H1 (cell line): ENCODE results near the gene ZNF362. TPM values are rescaled to one million over a fixed set of nuclear protein-coding genes. Genes with fewer than 3 reads are reported as not detected.

Source experiments
- CTCF ChIA-PET: fragments of 300-600 bp; sonication (Branson Sonifier 250); formaldehyde crosslinking; loops from one replicate; lab custom pipeline; 2021; ENCODE audit not compliant: partially characterized antibody; lab: Charles Lee
- POLR2A ChIA-PET: fragments of 300-600 bp; sonication (Branson Sonifier 250); formaldehyde crosslinking; loops from one replicate; lab custom pipeline; 2021; ENCODE audit warnings: inconsistent platforms; ENCODE audit not compliant: partially characterized antibody; lab: Charles Lee
- DNase-seq, 2 experiments: peaks; one replicate each; pipeline versions ENCODE4 v3.0.0 to v3.0.0-alpha.2; 2010 to 2022; ENCODE audit warnings: low spot score in 2 of 2, low read depth in 1 of 2, mixed read lengths in 1 of 2
- FAIRE-seq: peaks from 2 replicates; lab custom pipeline; 2011; peaks lifted over from hg19 to GRCh38; lab: Jason Lieb, UNC
- H2AFZ ChIP-seq: 2 replicates; pipeline ENCODE4 v1.8.1; 2012; ENCODE audit warnings: low read length, inconsistent platforms
- H2AK5ac ChIP-seq: 2 replicates; pipeline ENCODE4 v1.6.1; 2013; ENCODE audit warnings: low read depth, low read length
- H2BK120ac ChIP-seq: replicated peaks from 2 replicates; pipeline ENCODE3; 2013; ENCODE audit warnings: low read depth, low read length, inconsistent platforms
- H2BK12ac ChIP-seq: 2 replicates; pipeline ENCODE4 v1.6.1; 2013; ENCODE audit warnings: low read depth, low read length
- H2BK15ac ChIP-seq: 2 replicates; pipeline ENCODE4 v1.6.1; 2013; ENCODE audit warnings: low read length
- H2BK20ac ChIP-seq: 2 replicates; pipeline ENCODE4 v1.6.1; 2013; ENCODE audit warnings: low read length
- H2BK5ac ChIP-seq: 2 replicates; pipeline ENCODE4 v1.6.1; 2013; ENCODE audit warnings: low read depth, low read length
- H3K14ac ChIP-seq: 2 replicates; pipeline ENCODE4 v1.6.1; 2013; ENCODE audit warnings: inconsistent platforms; ENCODE audit not compliant: insufficient read length
- H3K18ac ChIP-seq: 2 replicates; pipeline ENCODE4 v1.6.1; 2013; ENCODE audit warnings: low read length; ENCODE audit errors: extremely low read depth
- H3K23ac ChIP-seq: 2 replicates; pipeline ENCODE4 v1.6.1; 2013; ENCODE audit warnings: inconsistent platforms; ENCODE audit not compliant: insufficient read length
- H3K23me2 ChIP-seq: 2 replicates; pipeline ENCODE4 v1.6.1; 2013; ENCODE audit warnings: low read depth, low read length
- H3K27ac ChIP-seq: 2 replicates; pipeline ENCODE4 v1.6.1; 2011; ENCODE audit warnings: low read depth, low read length, inconsistent platforms
- H3K27me3 ChIP-seq, 4 experiments: replicated peaks in 1 of 4; 1 replicate in 1 of 4; 2 replicates in 3 of 4; pipeline versions ENCODE4 v1.6.1 to v1.8.1; 2011 to 2013; ENCODE audit warnings: low read length in 3 of 4, mild to moderate bottlenecking in 3 of 4, inconsistent platforms in 2 of 4, mixed read lengths in 2 of 4, moderate library complexity in 1 of 4; ENCODE audit not compliant: control insufficient read depth in 3 of 4, insufficient read depth in 3 of 4; ENCODE audit errors: extremely low read depth in 1 of 4
- H3K36me3 ChIP-seq, 4 experiments: 2 replicates each; pipeline versions ENCODE4 v1.6.1 to v1.8.1; 2011 to 2013; ENCODE audit warnings: mild to moderate bottlenecking in 4 of 4, low read length in 3 of 4, moderate library complexity in 2 of 4, control low read depth in 1 of 4, inconsistent platforms in 1 of 4; ENCODE audit not compliant: insufficient read depth in 4 of 4, control insufficient read depth in 2 of 4
- H3K4ac ChIP-seq: replicated peaks from 2 replicates; pipeline ENCODE3; 2013; ENCODE audit warnings: low read length, low read depth, mixed read lengths, inconsistent platforms; ENCODE audit not compliant: insufficient read length
- H3K4me1 ChIP-seq, 4 experiments: replicated peaks in 1 of 4; 1 replicate in 1 of 4; 2 replicates in 3 of 4; pipeline versions ENCODE4 v1.6.1 to v1.8.1; 2011 to 2013; ENCODE audit warnings: low read length in 3 of 4, inconsistent platforms in 2 of 4, mixed read lengths in 1 of 4; ENCODE audit not compliant: insufficient read depth in 4 of 4, control insufficient read depth in 3 of 4
- H3K4me2 ChIP-seq, 2 experiments: 2 replicates each; pipeline versions ENCODE4 v1.6.1 to v1.8.1; 2011 to 2013; ENCODE audit warnings: low read depth in 2 of 2, low read length in 2 of 2, control low read depth in 1 of 2, inconsistent platforms in 1 of 2, mild to moderate bottlenecking in 1 of 2; ENCODE audit not compliant: insufficient read depth in 1 of 2
- H3K4me3 ChIP-seq, 4 experiments: fragments of 200-600, 300-600 bp in 1 of 4; sonication (generic), shearing (Covaris generic), sonication (Bioruptor Twin) in 1 of 4; 2 replicates each; pipeline versions ENCODE4 v1.5.1 to v1.8.1; 2011 to 2016; ENCODE audit warnings: low read length in 4 of 4, low read depth in 3 of 4, control low read depth in 2 of 4, inconsistent platforms in 2 of 4, mild to moderate bottlenecking in 2 of 4, mixed read lengths in 1 of 4, moderate library complexity in 1 of 4; ENCODE audit not compliant: insufficient read depth in 2 of 4; ENCODE audit errors: extremely low read depth in 1 of 4
- H3K56ac ChIP-seq: replicated peaks from 2 replicates; pipeline ENCODE3; 2013; ENCODE audit warnings: low read depth, mild to moderate bottlenecking, mixed read lengths, low read length, inconsistent platforms; ENCODE audit not compliant: insufficient read length
- H3K79me1 ChIP-seq: 2 replicates; pipeline ENCODE4 v1.6.1; 2013; ENCODE audit warnings: low read depth, low read length, control low read depth
- H3K79me2 ChIP-seq, 2 experiments: 2 replicates each; pipeline versions ENCODE4 v1.6.1 to v1.8.1; 2012 to 2013; ENCODE audit warnings: low read length in 2 of 2, mild to moderate bottlenecking in 2 of 2, inconsistent platforms in 1 of 2; ENCODE audit not compliant: insufficient read depth in 2 of 2, control insufficient read depth in 1 of 2
- H3K9ac ChIP-seq, 4 experiments: replicated peaks in 1 of 4; 1 replicate in 1 of 4; 2 replicates in 3 of 4; pipeline versions ENCODE4 v1.6.1 to v1.8.1; 2011 to 2013; ENCODE audit warnings: low read depth in 3 of 4, low read length in 3 of 4, control low read depth in 2 of 4, mild to moderate bottlenecking in 2 of 4, moderate library complexity in 2 of 4, inconsistent platforms in 1 of 4; ENCODE audit errors: extremely low read depth in 1 of 4
- H3K9me3 ChIP-seq, 2 experiments: 2 replicates each; pipeline versions ENCODE4 v1.6.1 to v1.8.1; 2012 to 2013; ENCODE audit warnings: mild to moderate bottlenecking in 2 of 2, moderate library complexity in 2 of 2, control low read depth in 1 of 2, inconsistent platforms in 1 of 2, low read depth in 1 of 2, low read length in 1 of 2, mixed read lengths in 1 of 2; ENCODE audit not compliant: insufficient read depth in 2 of 2
- H4K20me1 ChIP-seq, 2 experiments: replicated peaks in 1 of 2; 2 replicates each; pipeline versions ENCODE3 to v1.8.1; 2011 to 2013; ENCODE audit warnings: inconsistent platforms in 2 of 2, low read length in 2 of 2, mild to moderate bottlenecking in 1 of 2; ENCODE audit not compliant: insufficient read depth in 2 of 2, control insufficient read depth in 1 of 2
- H4K5ac ChIP-seq: 2 replicates; pipeline ENCODE4 v1.6.1; 2013; ENCODE audit warnings: low read length, low read depth, mixed read lengths, inconsistent platforms; ENCODE audit not compliant: insufficient read length
- H4K8ac ChIP-seq: 2 replicates; pipeline ENCODE4 v1.8.0; 2013; ENCODE audit warnings: mild to moderate bottlenecking, moderate library complexity, low read length, inconsistent platforms; ENCODE audit not compliant: insufficient read depth; ENCODE audit errors: extremely low read depth
- H4K91ac ChIP-seq: replicated peaks from 2 replicates; pipeline ENCODE3; 2013; ENCODE audit warnings: low read length, mixed read lengths, inconsistent platforms; ENCODE audit not compliant: insufficient read length
- CEBPB ChIP-seq: IDR thresholded peaks from 2 replicates; pipeline ENCODE4 v1.6.1; 2012; ENCODE audit warnings: low read depth, low read length
- CHD2 ChIP-seq: IDR thresholded peaks from 2 replicates; pipeline ENCODE4 v1.6.1; 2012; ENCODE audit warnings: low read length, improper control_type of control experiment
- FOSL1 ChIP-seq: IDR thresholded peaks from 2 replicates; pipeline ENCODE4 v1.6.1; 2011; ENCODE audit warnings: mild to moderate bottlenecking, low read depth, low read length, moderate library complexity; ENCODE audit not compliant: insufficient read depth
- GTF2F1 ChIP-seq: IDR thresholded peaks from 2 replicates; pipeline ENCODE4 v1.6.1; 2012; ENCODE audit warnings: low read depth, low read length, improper control_type of control experiment, borderline replicate concordance
- JUN ChIP-seq: IDR thresholded peaks from 2 replicates; pipeline ENCODE4 v1.6.1; 2011; ENCODE audit warnings: low read depth, mild to moderate bottlenecking, improper control_type of control experiment, low read length
- JUND ChIP-seq: IDR thresholded peaks from 2 replicates; pipeline ENCODE4 v1.6.1; 2011; ENCODE audit warnings: mild to moderate bottlenecking, improper control_type of control experiment, low read length
- KDM1A ChIP-seq: fragments of 200-600, 300-600 bp; sonication (generic); IDR thresholded peaks from 2 replicates; pipeline ENCODE4 v1.7.1; 2016; ENCODE audit warnings: mild to moderate bottlenecking, low read length, borderline replicate concordance
- KDM5A ChIP-seq: fragments of 200-600 bp; IDR thresholded peaks from 2 replicates; pipeline ENCODE4 v1.7.1; 2012; ENCODE audit warnings: mild to moderate bottlenecking, low read length, inconsistent platforms, mixed read lengths
- MAX ChIP-seq: IDR thresholded peaks from 2 replicates; pipeline ENCODE4 v1.6.1; 2012; ENCODE audit warnings: inconsistent platforms
- POLR2A ChIP-seq, 2 experiments: IDR thresholded peaks; 1 replicate in 1 of 2; 2 replicates in 1 of 2; pipeline ENCODE4 v1.6.1; 2011; ENCODE audit warnings: low read depth in 2 of 2, low read length in 2 of 2, mild to moderate bottlenecking in 2 of 2; ENCODE audit errors: control extremely low read depth in 1 of 2
- SIN3A ChIP-seq, 2 experiments: IDR thresholded peaks in 1 of 2; conservative IDR thresholded peaks in 1 of 2; 2 replicates each; pipeline ENCODE4 v1.6.1; 2011 to 2012; ENCODE audit warnings: low read length in 2 of 2, improper control_type of control experiment in 1 of 2, low read depth in 1 of 2, mild to moderate bottlenecking in 1 of 2
- SP2 ChIP-seq: IDR thresholded peaks from 2 replicates; pipeline ENCODE4 v1.6.1; 2012; ENCODE audit warnings: mild to moderate bottlenecking, low read length, inconsistent platforms
- SP4 ChIP-seq: IDR thresholded peaks from 2 replicates; pipeline ENCODE4 v1.6.1; 2012; ENCODE audit warnings: low read length, inconsistent platforms
- TAF1 ChIP-seq: IDR thresholded peaks from 2 replicates; pipeline ENCODE4 v1.6.1; 2011; ENCODE audit warnings: mild to moderate bottlenecking, low read depth, low read length
- TBP ChIP-seq: IDR thresholded peaks from 2 replicates; pipeline ENCODE4 v1.6.1; 2011; ENCODE audit warnings: low read depth, low read length, improper control_type of control experiment
- TEAD4 ChIP-seq: IDR thresholded peaks from 2 replicates; pipeline ENCODE4 v1.6.1; 2012; ENCODE audit warnings: low read depth, low read length, inconsistent platforms, mixed read lengths
- WGBS, 2 experiments: shearing (Covaris generic) in 1 of 2; methylation state at CpG; one replicate each; pipeline versions ENCODE4 v1.1.6 to v1.1.7; 2013 to 2015; ENCODE audit warnings: low lambda C conversion rate in 2 of 2, mixed read lengths in 2 of 2, inconsistent platforms in 1 of 2, low coverage in 1 of 2, missing lambda C conversion rate in 1 of 2; ENCODE audit not compliant: insufficient replicate concordance in 2 of 2, insufficient coverage in 1 of 2, insufficient read length in 1 of 2; ENCODE audit errors: extremely low coverage in 1 of 2, missing lambda C conversion rate in 1 of 2; 5-methylcytosine and 5-hydroxymethylcytosine counted together
- polyA plus RNA-seq, 7 experiments: library from polyadenylated mRNA; depleted of rRNA in 3 of 7; stranded (reverse) in 5 of 7; unstranded in 2 of 7; fragments of >200 nt in 5 of 7; fragments of 200-250 nt in 2 of 7; gene quantifications; 1 replicate in 5 of 7; 2 replicates in 1 of 7; 4 replicates in 1 of 7; pipeline versions ENCODE4 v1.2.1 to v1.2.3, GENCODE V29; 2011 to 2013; ENCODE audit warnings: missing spikeins in 2 of 7, mixed read lengths in 2 of 7
- total RNA-seq: library from RNA; stranded (reverse); fragmentation: NEBNext Ultra II Directional; extraction: Animal tissue kit (Norgen Biotek cat#: 25700); gene quantifications from 2 replicates; pipeline ENCODE4 v1.2.1, GENCODE V29; 2021

ZNF362 gene
- total and polyA plus RNA-seq, 2 of the 8 experiments (the other 6 are each of a cell fraction or from before 2014, with no cell fraction given) = 24.2 to 27.8 TPM

GRCh38 chr1:33250724-33251123 is 5.6 kb upstream of the ZNF362 start:
- CTCF ChIA-PET = interaction anchor here (1.2 to 1.8 kb wide), 3 partner anchors 45 to 62 kb away, joined by 3 to 4 read pairs (median 4); no protein-coding TSS in a partner anchor
- Histone ChIP-seq H3K23ac (no peak overlapping the region), H3K27me3 (peaks cover 0 to 6% (median 0%) of the 10 kb centered on the region in 4 experiments; a peak in 2 of 7 replicates), H4K91ac (no peak overlapping the region), H4K8ac (no peak overlapping the region), H3K14ac (no peak overlapping the region), H3K4me2 (no peak overlapping the region), H3K18ac (no peak overlapping the region), H3K79me1 (no peaks in the 10 kb centered on the region), H4K5ac (no peak overlapping the region), H2BK12ac (no peak overlapping the region; the same call in 1 of the 2 replicates), H3K79me2 (no peaks in the 10 kb centered on the region), H3K9me3 (no peaks in the 10 kb centered on the region), H2BK5ac (no peak overlapping the region), H2BK20ac (no peak overlapping the region), H4K20me1 (no peaks in the 10 kb centered on the region), H2BK120ac (no peak overlapping the region), H3K9ac (no peak overlapping the region), H3K4me3 (no peak overlapping the region), H2AK5ac (no peak overlapping the region), H3K56ac (no peak overlapping the region), H3K27ac (no peak overlapping the region), H3K4me1 (peaks cover 0 to 2% (median 1%) of the 10 kb centered on the region in 4 experiments; a peak in 3 of 7 replicates), H2BK15ac (no peak overlapping the region), H3K36me3 (no peaks in the 10 kb centered on the region), H2AFZ (no peak overlapping the region), H3K23me2 (peaks cover 5% of the 10 kb centered on the region), H3K4ac (no peak overlapping the region)
- WGBS, 2 experiments = 81% methylated on average over 3 of the region's 3 CpGs; no CpG with 5 or more reads in 1 of the 2 experiments
- DNase-seq (no peak), FAIRE-seq (no peak)
- POLR2A ChIA-PET = no interaction called here
- TF ChIP-seq JUND (no peak), CEBPB (no peak), POLR2A (IDR thresholded peaks at IDR 0.05; ENCODE audit: control extremely low read depth in 1 of 2, low read depth in 2 of 2, low read length in 2 of 2) (no peak), FOSL1 (no peak), TAF1 (no peak), SP4 (no peak), KDM5A (no peak), GTF2F1 (no peak), CHD2 (no peak), TEAD4 (no peak), SP2 (no peak), TBP (no peak), JUN (no peak), SIN3A (conservative IDR thresholded peaks at IDR 0.05 in 1 of 2, IDR thresholded peaks at IDR 0.05 in 1 of 2; ENCODE audit: low read depth in 1 of 2, low read length in 2 of 2) (no peak), KDM1A (no peak), MAX (no peak)
